Chondrocyte (in vitro differentiated cells): ENCODE data around the gene CD14. TPM values are rescaled to one million over a fixed set of nuclear protein-coding genes. Genes with fewer than 3 reads are reported as not detected.
"Not testable (repeated sequence)": the region's sequence is repeated elsewhere in the genome, so short reads cannot be mapped to it uniquely, and the experiment has no call there.

Source experiments
- DNase-seq: peaks from one replicate; pipeline ENCODE4 v3.0.0; 2021; ENCODE audit warnings: mixed read lengths, low spot score
- H3K27ac Mint-ChIP-seq: one replicate; pipeline ENCODE4 v1.8.0; 2021; ENCODE audit warnings: mild to moderate bottlenecking, moderate library complexity, mixed read lengths; ENCODE audit not compliant: unreplicated experiment
- H3K27me3 Mint-ChIP-seq: 2 replicates; pipeline ENCODE4 v1.8.0; 2021; ENCODE audit warnings: low read depth, mixed read lengths
- H3K36me3 Mint-ChIP-seq: 2 replicates; pipeline ENCODE4 v1.8.0; 2021; ENCODE audit warnings: low read depth, mixed read lengths
- H3K4me1 Mint-ChIP-seq: 2 replicates; pipeline ENCODE4 v1.8.0; 2021; ENCODE audit warnings: low read depth, mild to moderate bottlenecking, mixed read lengths
- H3K4me3 Mint-ChIP-seq: one replicate; pipeline ENCODE4 v1.8.0; 2021; ENCODE audit warnings: mild to moderate bottlenecking, moderate library complexity, mixed read lengths; ENCODE audit not compliant: unreplicated experiment
- H3K9me3 Mint-ChIP-seq: 2 replicates; pipeline ENCODE4 v1.8.0; 2021; ENCODE audit warnings: low read depth, mixed read lengths
- total RNA-seq: library from RNA; stranded (reverse); gene quantifications from 3 replicates; pipeline ENCODE4 v1.2.1, GENCODE V29; 2021
- TF ChIP-seq, protein P1 (sequence below): fragments of 200-600 bp; sonication (generic); IDR thresholded peaks from 2 replicates; pipeline ENCODE4 v1.5.0; 2021; ENCODE audit warnings: antibody characterized with exemption, mild to moderate bottlenecking, moderate library complexity

The CD14 gene
- total RNA-seq, 1 donor from 2014 or later: not detected

DNA sequence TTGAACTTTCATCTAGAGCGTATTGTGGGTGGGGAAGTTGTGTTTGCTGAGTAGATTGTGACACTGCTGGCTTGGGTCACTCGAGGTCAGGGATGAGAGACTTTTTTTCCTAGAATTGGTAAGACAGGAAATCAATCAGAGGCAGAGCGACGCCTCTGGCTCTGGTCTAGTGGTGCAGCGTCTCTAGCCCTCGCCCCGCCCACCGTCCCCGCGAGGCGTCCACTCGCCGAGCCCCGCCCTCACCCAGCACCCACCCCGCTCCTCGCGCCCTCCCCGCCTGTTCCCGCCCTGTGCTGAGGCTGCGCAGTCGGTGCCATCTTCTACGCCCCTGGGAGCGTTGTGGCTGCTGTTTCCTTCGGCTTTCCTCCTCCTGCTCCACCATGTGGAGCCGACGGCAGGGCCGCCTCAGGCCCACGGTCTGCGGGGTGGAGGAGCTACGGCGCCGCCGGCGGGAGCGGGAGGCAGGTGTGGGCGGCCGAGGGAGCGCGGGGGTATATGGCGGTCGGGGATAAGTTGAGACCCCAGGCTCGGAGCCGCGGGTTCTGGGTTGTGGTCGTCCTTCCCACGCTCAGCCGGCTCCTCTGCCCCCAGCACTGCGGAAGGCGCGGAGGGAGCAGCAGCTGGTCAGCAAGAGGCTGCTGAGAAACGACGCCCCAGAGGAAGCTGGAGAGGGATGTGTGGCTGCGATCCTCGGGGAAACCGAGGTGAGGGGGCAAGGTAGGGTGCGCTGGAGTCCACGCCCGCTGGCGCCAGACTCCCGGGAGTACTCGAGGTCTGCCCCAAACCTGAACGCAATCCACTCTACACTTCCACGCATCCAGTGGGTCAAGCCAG is 6.4 kb upstream of the CD14 start, which contains the start of gene TMCO6:
Gene TMCO6 (plus strand): TSS at position 304 of the 834 bp plus-strand sequence. CDS start 77 bp downstream, at position 381.
- TF ChIP-seq, protein P1, sequence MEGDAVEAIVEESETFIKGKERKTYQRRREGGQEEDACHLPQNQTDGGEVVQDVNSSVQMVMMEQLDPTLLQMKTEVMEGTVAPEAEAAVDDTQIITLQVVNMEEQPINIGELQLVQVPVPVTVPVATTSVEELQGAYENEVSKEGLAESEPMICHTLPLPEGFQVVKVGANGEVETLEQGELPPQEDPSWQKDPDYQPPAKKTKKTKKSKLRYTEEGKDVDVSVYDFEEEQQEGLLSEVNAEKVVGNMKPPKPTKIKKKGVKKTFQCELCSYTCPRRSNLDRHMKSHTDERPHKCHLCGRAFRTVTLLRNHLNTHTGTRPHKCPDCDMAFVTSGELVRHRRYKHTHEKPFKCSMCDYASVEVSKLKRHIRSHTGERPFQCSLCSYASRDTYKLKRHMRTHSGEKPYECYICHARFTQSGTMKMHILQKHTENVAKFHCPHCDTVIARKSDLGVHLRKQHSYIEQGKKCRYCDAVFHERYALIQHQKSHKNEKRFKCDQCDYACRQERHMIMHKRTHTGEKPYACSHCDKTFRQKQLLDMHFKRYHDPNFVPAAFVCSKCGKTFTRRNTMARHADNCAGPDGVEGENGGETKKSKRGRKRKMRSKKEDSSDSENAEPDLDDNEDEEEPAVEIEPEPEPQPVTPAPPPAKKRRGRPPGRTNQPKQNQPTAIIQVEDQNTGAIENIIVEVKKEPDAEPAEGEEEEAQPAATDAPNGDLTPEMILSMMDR: peak; percentile 83
- Mint-ChIP-seq H3K9me3 (no peaks in the 10 kb centered on the region), H3K4me1 (peaks cover 15% of the 10 kb centered on the region), H3K27me3 (no peaks in the 10 kb centered on the region), H3K4me3 (peak within 1 kb of the TSS; percentile 80), H3K27ac (peak within 1 kb of the TSS; percentile 90), H3K36me3 (no peaks in the 10 kb centered on the region)
- DNase-seq: peak; percentile 97

DNA sequence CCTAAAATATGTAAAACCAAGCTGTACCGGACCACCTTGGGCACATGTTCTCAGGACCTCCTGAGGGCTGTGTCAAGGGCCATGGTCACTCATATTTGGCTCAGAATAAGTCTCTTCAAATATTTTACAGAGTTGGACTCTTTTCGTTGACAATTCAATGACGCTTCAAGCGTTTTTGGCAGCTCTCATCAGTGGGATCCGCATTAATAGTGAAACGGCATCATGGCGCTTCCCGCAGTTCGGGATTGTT is 5.8 kb upstream of the CD14 start:
- not testable (repeated sequence) for H3K36me3 Mint-ChIP-seq, H3K27me3 Mint-ChIP-seq, DNase-seq, H3K9me3 Mint-ChIP-seq
- H3K27ac Mint-ChIP-seq: peak overlapping the region; percentile 90
- peaks cover 15% of the 10 kb centered on the region for H3K4me1 Mint-ChIP-seq
- H3K4me3 Mint-ChIP-seq: peak overlapping the region; percentile 80

- H3K36me3 Mint-ChIP-seq: no peaks in the 10 kb centered on the region
- H3K9me3 Mint-ChIP-seq: no peaks in the 10 kb centered on the region
- peaks cover 15% of the 10 kb centered on the region for H3K4me1 Mint-ChIP-seq
- no peak overlapping the region for H3K27ac Mint-ChIP-seq
- H3K4me3 Mint-ChIP-seq: no peak overlapping the region
- H3K27me3 Mint-ChIP-seq: no peaks in the 10 kb centered on the region
- no peak for DNase-seq
- TF ChIP-seq, protein P1: no peak
Observed at GRCh38 chr5:140637371-140638100, 4.6 kb upstream of the CD14 start.

DNA sequence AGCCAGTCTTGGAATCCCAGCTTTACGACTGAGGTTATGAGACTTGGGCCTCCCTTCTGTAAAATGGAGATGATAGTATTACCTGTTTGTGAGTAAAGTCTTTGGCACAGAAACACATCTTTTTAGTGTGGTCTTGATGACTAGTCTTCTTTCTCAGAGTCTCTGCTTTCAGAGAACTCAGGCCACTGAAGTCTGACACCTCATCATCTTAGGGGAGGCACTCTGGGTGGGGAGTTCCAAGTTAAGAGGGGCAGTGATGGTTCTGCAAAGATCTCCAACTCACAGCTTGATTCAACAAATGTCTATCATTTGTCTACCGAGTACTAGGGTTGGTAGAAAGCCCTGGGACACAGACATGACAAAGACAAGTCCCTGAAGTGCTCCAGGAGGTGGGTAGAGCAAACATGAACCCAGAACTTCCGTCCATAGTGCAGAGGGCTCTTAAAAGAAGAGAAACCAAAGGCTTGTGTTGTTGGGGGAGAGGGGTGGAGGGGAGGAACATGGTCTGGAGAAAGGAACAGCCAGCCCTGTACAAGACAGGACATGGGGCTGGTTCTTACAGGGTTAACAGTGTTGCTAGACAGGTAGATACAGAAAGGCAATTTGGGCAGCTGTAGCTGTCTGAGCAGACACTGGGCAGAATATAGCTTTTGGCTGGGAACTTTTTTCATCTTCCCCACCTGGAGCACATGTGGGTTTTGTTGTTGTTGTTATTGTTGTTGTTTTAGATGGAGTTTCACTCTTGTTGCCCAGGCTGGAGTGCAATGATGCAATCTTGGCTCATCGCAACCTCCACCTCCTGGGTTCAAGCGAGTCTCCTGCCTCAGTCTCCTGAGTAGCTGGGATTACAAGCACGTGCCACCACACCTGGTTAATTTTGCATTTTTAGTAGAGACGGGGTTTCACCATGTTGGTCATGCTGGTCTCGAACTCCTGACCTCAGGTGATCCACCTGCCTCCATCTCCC is 2.6 kb upstream of the CD14 start:
- no peak overlapping the region for H3K4me3 Mint-ChIP-seq
- no peaks in the 10 kb centered on the region for H3K9me3 Mint-ChIP-seq
- DNase-seq: no peak
- H3K27me3 Mint-ChIP-seq: no peaks in the 10 kb centered on the region
- peaks cover 13% of the 10 kb centered on the region for H3K4me1 Mint-ChIP-seq
- H3K36me3 Mint-ChIP-seq: no peaks in the 10 kb centered on the region
- TF ChIP-seq, protein P1: peak; percentile 13
- no peak overlapping the region for H3K27ac Mint-ChIP-seq

- H3K27me3 Mint-ChIP-seq: no peaks in the 10 kb centered on the region
- H3K4me1 Mint-ChIP-seq: peaks cover 7% of the 10 kb centered on the region
- H3K4me3 Mint-ChIP-seq: no peak overlapping the region
- TF ChIP-seq, protein P1: no peak
- no peak overlapping the region for H3K27ac Mint-ChIP-seq
- no peak for DNase-seq
- no peaks in the 10 kb centered on the region for H3K36me3 Mint-ChIP-seq
- no peaks in the 10 kb centered on the region for H3K9me3 Mint-ChIP-seq
Observed at GRCh38 chr5:140634103-140634502, 1.1 kb upstream of the CD14 start.
